DND-41 (cell line): ENCODE results near the gene ZDHHC16.
A peak's percentile ranks its signal among the peaks of the same experiment; 100 is the strongest.

Experiments
- ATAC-seq: fragments of 200-7000 bp; cut with Tn5 transposase; 3 replicates; pipeline ENCODE4 v1.9.1; 2021; ENCODE audit warnings: low read depth; ENCODE audit not compliant: insufficient read depth
- DNase-seq: peaks from one replicate; pipeline ENCODE4 v3.0.0-alpha.2; 2020
- H2AFZ ChIP-seq: 2 replicates; pipeline ENCODE4 v1.6.0; 2012; ENCODE audit warnings: low read depth, low read length
- H3K27ac ChIP-seq: 2 replicates; pipeline ENCODE4 v1.5.1; 2012; ENCODE audit warnings: low read length, inconsistent platforms
- H3K27me3 ChIP-seq: fragments of 200-600 bp; sonication (generic); 2 replicates; pipeline ENCODE4 v1.6.0; 2012; ENCODE audit warnings: low read length, mild to moderate bottlenecking, inconsistent platforms; ENCODE audit not compliant: insufficient read depth, poor library complexity
- H3K36me3 ChIP-seq: 2 replicates; pipeline ENCODE4 v1.5.1; 2012; ENCODE audit warnings: low read length, inconsistent platforms; ENCODE audit not compliant: insufficient read depth
- H3K4me1 ChIP-seq: 2 replicates; pipeline ENCODE4 v1.5.1; 2012; ENCODE audit warnings: mild to moderate bottlenecking, low read length; ENCODE audit not compliant: insufficient read depth
- H3K4me2 ChIP-seq: 2 replicates; pipeline ENCODE4 v1.6.0; 2012; ENCODE audit warnings: mild to moderate bottlenecking, moderate library complexity, low read length, inconsistent platforms; ENCODE audit not compliant: insufficient read depth
- H3K4me3 ChIP-seq, 2 experiments: fragments of 200-600 bp in 1 of 2; shearing (Covaris generic) in 1 of 2; 2 replicates each; pipeline ENCODE4 v1.5.1; 2012 to 2016; ENCODE audit warnings: inconsistent platforms in 2 of 2, low read length in 2 of 2, mild to moderate bottlenecking in 2 of 2, low read depth in 1 of 2, moderate library complexity in 1 of 2
- H3K79me2 ChIP-seq: 2 replicates; pipeline ENCODE4 v1.6.0; 2012; ENCODE audit warnings: low read length, inconsistent platforms; ENCODE audit not compliant: insufficient read depth
- H3K9ac ChIP-seq: 2 replicates; pipeline ENCODE4 v1.6.0; 2012; ENCODE audit warnings: low read depth, mild to moderate bottlenecking, inconsistent platforms, low read length, moderate library complexity
- H3K9me3 ChIP-seq: 2 replicates; pipeline ENCODE4 v1.5.1; 2012; ENCODE audit warnings: low read length, moderate library complexity, mild to moderate bottlenecking, inconsistent platforms; ENCODE audit not compliant: insufficient read depth, severe bottlenecking
- H4K20me1 ChIP-seq: 2 replicates; pipeline ENCODE4 v1.6.0; 2012; ENCODE audit warnings: low read length; ENCODE audit not compliant: insufficient read depth
- CTCF ChIP-seq: IDR thresholded peaks from 2 replicates; pipeline ENCODE4 v1.5.1; 2012; ENCODE audit warnings: borderline replicate concordance, low read length, moderate library complexity, mild to moderate bottlenecking; ENCODE audit not compliant: poor library complexity, severe bottlenecking; ENCODE audit errors: extremely low read depth
- EZH2 ChIP-seq: IDR thresholded peaks from 3 replicates; pipeline ENCODE4 v1.6.1; 2012; ENCODE audit warnings: borderline replicate concordance, low read depth, mild to moderate bottlenecking, moderate library complexity, low read length, inconsistent platforms; ENCODE audit not compliant: severe bottlenecking

ZDHHC16 gene

GRCh38 chr10:97425964-97426775 is 19.8 kb upstream of the ZDHHC16 start, which contains the start of gene PGAM1:
TSS of gene PGAM1 (plus strand) at chr10:97426191. CDS start at chr10:97426308, 117 bp downstream.
- peaks cover 52% of the 10 kb centered on the region for H3K79me2 ChIP-seq

DNA sequence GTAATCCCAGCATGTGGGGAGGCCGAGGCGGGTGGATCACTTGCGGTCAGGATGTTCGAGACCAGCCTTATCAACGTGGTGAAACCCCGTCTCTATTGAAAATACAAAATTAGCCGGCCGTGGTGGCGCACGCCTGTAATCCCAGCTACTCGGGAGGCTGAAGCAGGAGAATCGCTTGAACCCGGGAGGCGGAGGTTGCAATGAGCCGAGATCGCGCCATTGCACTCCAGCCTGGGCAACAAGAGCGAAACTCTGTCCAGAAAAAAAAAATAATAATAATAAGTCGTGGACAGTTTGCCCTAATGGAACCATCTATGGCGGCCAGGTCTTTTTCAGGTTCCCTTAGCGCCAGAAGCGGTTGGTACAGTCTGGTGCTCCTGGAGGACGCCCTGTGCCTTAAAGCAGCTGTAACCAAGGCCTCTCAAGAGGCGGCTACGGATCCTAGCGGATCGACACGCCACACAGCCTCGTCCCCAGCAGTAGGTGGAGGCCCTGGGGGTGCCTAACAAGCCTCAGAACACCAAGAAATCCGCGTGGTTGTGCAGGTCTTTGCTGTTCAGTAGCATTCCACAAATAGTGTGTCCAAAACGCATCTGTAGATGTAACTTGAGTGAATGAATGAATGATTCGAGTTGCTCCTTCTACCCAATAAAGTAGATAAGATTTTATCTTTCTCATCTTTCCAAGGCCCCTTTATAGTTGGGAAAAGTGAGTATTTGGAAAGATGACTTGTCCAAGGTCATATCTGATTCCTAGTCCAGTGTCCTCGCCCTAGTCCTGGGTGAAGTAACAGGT is 19.0 kb upstream of the ZDHHC16 start:
- H3K9me3 ChIP-seq: no peaks in the 10 kb centered on the region
- H4K20me1 ChIP-seq: peaks cover 38% of the 10 kb centered on the region
- peaks cover 56% of the 10 kb centered on the region for H3K36me3 ChIP-seq
- H3K4me2 ChIP-seq: peak overlapping the region; percentile 94
- DNase-seq (peak; percentile 20), ATAC-seq (no peak; the same call in 2 of the 3 replicates)
- TF ChIP-seq CTCF (no peak), EZH2 (no peak)
- H3K4me1 ChIP-seq: peaks cover 32% of the 10 kb centered on the region
- peak overlapping the region; percentile 93 for H3K27ac ChIP-seq
- peaks cover 55% of the 10 kb centered on the region for H3K79me2 ChIP-seq
- peak overlapping the region; percentile 99 to 100 for H3K4me3 ChIP-seq
- peak overlapping the region; percentile 98 for H3K9ac ChIP-seq
- no peaks in the 10 kb centered on the region for H3K27me3 ChIP-seq
- 0 out of 2 replicates have a peak overlapping the region, but pooled peaks have one; percentile 89 for H2AFZ ChIP-seq

More at GRCh38 chr10:97425964-97426775, 19.8 kb upstream of the ZDHHC16 start, which contains the start of gene PGAM1:
- Histone ChIP-seq H4K20me1 (peaks cover 34% of the 10 kb centered on the region), H2AFZ (peak within 1 kb of the TSS; percentile 98), H3K4me2 (peak within 1 kb of the TSS; percentile 94), H3K4me3 (peak within 1 kb of the TSS; percentile 99 to 100), H3K27me3 (no peaks in the 10 kb centered on the region), H3K9ac (peak within 1 kb of the TSS; percentile 98), H3K4me1 (peaks cover 32% of the 10 kb centered on the region), H3K9me3 (no peaks in the 10 kb centered on the region), H3K27ac (peak within 1 kb of the TSS; percentile 93), H3K36me3 (peaks cover 48% of the 10 kb centered on the region)
- no peak for TF ChIP-seq EZH2
- peak; percentile 90 for TF ChIP-seq CTCF
- ATAC-seq: peak; percentile 95
- DNase-seq: peak; percentile 97

GRCh38 chr10:97427571-97428179 is 18.3 kb upstream of the ZDHHC16 start:
- DNase-seq (no peak), ATAC-seq (no peak)
- H3K27me3 ChIP-seq: no peaks in the 10 kb centered on the region
- peaks cover 32% of the 10 kb centered on the region for H3K4me1 ChIP-seq
- H3K9me3 ChIP-seq: no peaks in the 10 kb centered on the region
- H3K36me3 ChIP-seq: peaks cover 59% of the 10 kb centered on the region
- TF ChIP-seq EZH2 (no peak), CTCF (no peak)
- H2AFZ ChIP-seq: no peak overlapping the region
- peaks cover 38% of the 10 kb centered on the region for H4K20me1 ChIP-seq
- H3K4me2 ChIP-seq: peak overlapping the region; percentile 94
- peak overlapping the region; percentile 99 to 100 for H3K4me3 ChIP-seq
- H3K79me2 ChIP-seq: peaks cover 57% of the 10 kb centered on the region
- H3K27ac ChIP-seq: peak overlapping the region; percentile 93
- peak overlapping the region; percentile 98 for H3K9ac ChIP-seq
